Measurements from ENCODE around the gene KIF1B.

KIF1B gene

DNA sequence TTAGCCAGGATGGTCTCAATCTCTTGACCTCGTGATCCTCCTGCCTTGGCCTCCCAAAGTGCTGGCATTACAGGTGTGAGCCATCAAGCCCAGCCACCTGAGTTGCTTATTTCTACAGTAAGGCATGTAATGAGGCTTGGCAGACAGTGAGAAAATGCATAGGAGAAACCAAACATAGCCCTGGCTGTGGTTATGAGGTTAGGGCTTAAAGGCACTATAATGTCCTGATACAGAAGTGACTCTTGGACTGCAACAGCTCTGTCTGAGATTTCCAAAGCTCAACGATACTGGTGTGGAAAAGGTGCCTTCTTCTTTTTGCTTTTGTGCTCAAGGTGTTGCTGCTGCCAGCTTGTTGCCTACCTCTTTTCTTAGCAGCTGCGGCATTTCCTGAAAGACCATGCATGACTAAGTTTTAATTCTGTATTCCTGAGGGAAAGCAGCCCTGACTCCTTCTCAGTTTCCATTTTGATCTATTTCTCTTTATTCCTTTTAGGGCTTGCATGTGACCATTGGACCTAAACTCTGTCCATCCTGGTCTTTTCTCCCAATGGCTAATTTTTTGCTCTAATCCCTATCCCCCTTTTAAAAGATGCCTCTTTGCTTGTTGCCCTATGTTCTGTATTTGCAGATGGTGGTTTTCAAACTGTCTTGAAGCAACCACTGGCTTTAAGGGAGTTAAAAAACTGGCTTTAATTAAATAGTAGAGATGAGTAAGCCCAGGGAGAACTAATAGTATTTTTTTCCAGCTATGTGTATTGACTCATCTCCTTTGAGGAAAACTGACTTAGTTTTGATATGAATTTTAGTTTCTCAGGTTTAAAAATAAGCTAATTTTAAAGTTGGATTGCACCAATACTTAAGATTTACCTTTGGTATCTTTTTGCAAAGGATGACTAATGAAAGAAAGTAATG lies 70.3 kb downstream of the KIF1B start:
- no peak for DNase-seq

DNA sequence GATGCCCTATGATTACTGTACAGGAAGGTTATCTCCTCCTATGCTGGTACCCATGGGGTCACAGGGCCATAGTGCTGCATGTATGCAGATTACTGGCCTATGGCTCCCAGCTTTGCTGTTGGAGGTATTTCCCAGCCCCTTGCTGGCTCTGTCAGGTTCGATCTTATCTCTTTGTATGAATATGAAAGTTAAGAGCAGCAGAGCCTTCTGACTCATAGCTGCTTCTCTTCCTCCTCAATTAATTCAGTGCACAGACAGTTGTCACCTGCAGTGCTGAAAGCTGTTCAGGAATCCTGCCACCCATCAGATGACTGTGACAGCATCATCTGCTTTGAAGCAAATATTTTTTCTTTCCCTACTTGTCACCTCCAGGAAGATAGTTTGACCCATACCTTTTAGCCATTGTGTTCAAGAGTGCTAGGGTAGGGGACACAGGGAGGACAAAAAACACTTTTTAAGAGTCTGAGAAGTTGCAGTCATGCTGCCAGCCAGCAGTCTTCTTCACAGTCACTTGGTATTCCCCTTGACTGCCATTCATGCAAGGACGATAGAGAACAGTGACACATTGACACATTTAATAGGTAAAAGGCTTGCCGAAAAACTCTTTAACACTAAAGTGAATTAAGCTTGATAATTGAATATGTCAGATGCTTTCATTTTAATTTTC lies 73.1 kb downstream of the KIF1B start:
- DNase-seq = no peak

GRCh38 chr1:10286244-10286643 lies 75.9 kb downstream of the KIF1B start:
- no peak for DNase-seq

- no peak for DNase-seq
Measured at GRCh38 chr1:10287023-10287645, 76.8 kb downstream of the KIF1B start.

DNA sequence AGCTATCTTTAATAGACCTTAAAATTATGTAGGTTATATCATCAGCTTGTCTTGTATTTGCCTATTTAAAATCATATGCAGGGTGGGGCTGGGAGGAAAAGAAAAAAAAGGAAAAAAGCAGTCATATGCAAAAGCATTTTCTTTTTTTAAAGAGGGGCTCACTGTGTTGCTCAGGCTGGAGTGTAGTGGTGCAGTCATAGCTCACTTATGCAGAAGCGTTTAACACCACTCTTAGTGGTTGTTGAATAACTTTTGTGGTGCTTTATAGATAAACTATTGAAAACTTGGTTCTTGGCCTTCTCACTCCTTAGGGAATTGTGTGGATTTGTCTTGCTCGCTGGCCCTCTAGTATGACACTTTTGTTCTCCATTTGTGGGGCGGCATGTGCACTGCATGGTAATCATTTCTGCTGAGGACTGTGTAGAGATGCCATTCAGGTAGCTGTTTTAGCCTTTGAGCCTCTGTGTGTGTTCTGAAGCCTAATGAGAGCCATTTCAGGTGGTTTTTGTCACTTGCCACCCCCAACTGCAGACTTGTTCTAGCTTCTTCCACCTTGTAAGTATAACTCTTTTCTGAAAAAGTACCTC lies 77.8 kb downstream of the KIF1B start:
- DNase-seq = no peak

- no peak for DNase-seq
Measured at GRCh38 chr1:10291705-10292104, 81.3 kb downstream of the KIF1B start.

GRCh38 chr1:10292188-10292587 lies 81.8 kb downstream of the KIF1B start:
- no peak for DNase-seq

DNA sequence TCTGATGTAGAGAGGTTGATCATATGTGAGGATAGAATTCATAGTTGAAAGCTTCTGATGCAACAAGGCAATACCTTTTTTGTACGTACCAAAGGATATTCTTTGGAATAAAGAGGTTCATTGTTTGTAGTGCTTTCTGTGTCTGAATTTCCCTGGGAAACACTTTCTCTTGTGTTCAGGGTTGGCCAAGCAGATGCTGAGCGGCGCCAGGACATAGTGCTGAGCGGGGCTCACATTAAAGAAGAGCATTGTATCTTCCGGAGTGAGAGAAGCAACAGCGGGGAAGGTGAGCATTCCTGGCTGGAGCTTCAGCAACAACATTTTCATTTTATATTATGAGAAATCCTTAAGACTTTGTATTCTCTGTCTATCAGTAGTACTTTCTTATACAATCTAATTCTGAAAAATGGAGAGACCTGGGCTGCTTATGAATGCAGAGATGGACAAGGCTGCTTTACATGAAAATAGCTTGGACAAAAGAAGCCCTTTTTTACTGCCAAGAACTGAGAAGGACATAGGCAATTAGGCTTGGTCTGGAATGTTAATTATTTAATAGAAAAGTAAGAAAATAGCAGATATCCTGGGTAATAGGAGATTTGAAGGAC lies 85.2 kb downstream of the KIF1B start:
- no peak for DNase-seq

GRCh38 chr1:10299151-10299550 lies 88.8 kb downstream of the KIF1B start:
- DNase-seq = no peak

- DNase-seq = no peak
Measured at GRCh38 chr1:10302416-10302815, 92.0 kb downstream of the KIF1B start.

DNA sequence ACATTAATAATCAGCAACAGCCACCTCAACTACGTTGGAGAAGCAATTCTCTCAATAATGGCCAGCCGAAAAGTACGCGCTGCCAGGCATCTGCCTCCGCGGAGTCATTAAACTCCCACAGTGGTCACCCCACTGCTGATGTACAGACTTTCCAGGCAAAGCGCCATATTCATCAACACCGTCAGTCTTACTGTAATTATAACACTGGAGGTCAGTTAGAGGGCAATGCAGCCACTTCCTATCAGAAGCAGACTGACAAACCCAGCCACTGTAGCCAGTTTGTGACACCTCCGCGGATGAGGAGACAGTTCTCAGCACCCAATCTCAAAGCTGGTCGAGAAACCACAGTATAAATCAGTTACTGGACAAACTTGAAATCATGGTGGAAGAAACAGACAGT lies 93.9 kb downstream of the KIF1B start:
- no peak for DNase-seq

GRCh38 chr1:10306435-10306834 lies 96.1 kb downstream of the KIF1B start:
- no peak for DNase-seq

GRCh38 chr1:10308001-10308400 lies 97.6 kb downstream of the KIF1B start:
- no peak for DNase-seq

- no peak for DNase-seq
Measured at GRCh38 chr1:10309243-10310011, 99.1 kb downstream of the KIF1B start.

DNA sequence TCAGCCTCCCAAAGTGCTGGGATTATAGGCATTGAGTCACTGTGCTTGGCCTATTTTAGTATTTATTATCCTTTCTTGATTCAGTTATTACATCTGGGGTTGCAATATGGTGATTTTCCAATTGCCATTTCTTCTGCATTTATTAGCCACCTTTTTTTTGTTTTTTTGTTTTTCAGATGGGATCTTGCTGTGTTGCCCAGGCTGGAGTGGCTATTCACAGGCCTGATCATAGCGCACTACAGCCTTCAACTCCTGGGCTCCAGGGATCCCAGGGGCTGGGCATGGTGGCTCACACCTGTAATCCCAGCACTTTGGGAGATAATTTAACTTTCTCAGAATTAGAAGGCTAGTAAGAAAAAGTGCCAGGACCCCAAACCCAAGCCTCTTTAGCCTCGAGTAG lies 106.4 kb downstream of the KIF1B start:
- DNase-seq = no peak

DNA sequence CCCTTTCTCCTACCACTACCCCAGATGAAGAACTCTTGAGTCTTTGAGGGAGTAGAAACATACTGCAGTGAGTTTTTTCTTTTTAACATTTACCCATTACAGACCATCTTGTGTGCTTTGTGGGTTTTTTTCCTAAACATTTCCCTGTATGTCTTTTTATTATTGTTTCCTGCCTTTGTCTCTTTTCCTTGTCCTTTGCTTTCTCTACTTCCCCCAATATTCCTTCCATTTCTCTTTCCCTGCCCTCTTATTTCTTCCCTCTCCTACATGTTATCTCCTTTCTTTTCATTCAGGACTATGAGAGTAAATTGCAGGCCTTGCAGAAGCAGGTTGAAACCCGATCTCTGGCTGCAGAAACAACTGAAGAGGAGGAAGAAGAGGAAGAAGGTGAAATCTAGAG lies 109.4 kb downstream of the KIF1B start:
- no peak for DNase-seq

GRCh38 chr1:10320336-10320735 lies 110.0 kb downstream of the KIF1B start:
- no peak for DNase-seq

DNA sequence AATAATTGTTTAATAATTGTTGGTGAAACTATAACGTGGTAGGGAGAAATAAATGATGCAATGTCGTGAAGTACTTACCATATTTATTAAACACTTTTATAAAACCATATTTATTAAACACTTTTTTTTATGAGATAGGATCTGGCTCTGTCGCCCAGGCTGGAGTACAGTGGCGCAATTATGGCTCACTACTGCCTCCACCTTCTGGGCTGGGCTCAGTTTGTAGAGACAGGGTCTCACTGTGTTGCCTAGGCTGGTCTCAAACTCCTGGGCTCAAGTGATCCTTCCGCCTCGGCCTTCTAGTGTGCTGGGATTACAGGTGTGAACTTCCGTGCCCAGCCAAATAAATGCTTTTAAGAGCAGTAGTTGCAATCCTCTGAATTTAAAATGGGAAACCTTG lies 112.5 kb downstream of the KIF1B start:
- DNase-seq = no peak

GRCh38 chr1:10324627-10325026 lies 114.3 kb downstream of the KIF1B start:
- DNase-seq = no peak

- no peak for DNase-seq
Measured at GRCh38 chr1:10325521-10325920, 115.2 kb downstream of the KIF1B start.

- no peak for DNase-seq
Measured at GRCh38 chr1:10326251-10326650, 115.9 kb downstream of the KIF1B start.

Measured in NCI-H1930 (cell line).